ENCODE results near the gene GRIK2.
"Not testable (repeated sequence)": the region's sequence is repeated elsewhere in the genome, so short reads cannot be mapped to it uniquely, and the experiment has no call there.

Gene GRIK2

DNA sequence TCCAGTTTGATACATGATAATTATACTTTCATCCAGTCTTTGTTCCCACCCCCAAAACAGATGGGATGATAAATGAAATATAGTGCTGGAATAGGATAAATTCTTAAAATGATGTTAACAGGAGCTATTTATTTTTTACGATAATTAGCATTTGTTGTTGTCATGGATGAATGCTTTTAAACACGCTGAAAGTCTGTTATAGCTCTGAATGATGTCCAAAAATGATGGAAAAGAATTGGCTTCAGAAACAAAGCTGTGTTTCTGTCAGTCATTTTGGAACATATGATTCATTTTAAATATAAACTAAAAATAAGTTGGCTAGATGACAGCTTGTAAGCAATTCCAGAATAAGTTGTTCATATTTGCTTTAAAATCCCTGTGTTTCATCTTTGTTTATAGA, 237.4 kb downstream of the GRIK2 start:
- DNase-seq (ENCODE audit: low spot score): no peak

GRCh38 chr6:101633081-101633480, 239.6 kb downstream of the GRIK2 start:
- no peak for DNase-seq (ENCODE audit: low spot score)

DNA sequence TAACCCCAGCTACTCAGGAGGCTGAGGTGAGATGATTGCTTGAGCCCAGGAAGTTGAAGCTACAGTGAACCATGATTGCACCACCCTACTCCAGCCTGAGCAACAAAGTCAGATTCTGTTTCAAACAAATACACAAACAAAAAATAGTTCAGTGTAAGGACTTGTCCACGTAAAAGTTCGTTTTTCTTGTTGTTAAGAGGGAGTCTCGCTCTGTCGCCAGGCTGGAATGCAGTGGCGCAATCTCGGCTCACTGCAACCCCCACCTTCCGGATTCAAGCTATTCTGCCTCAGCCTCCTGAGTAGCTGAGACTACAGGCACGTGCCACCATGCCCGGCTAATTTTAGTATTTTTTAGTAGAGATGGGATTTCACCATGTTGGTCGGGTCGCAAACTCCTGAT, 245.4 kb downstream of the GRIK2 start:
- not testable (repeated sequence) for DNase-seq (ENCODE audit: low spot score)

- DNase-seq (ENCODE audit: low spot score): no peak
Observed at GRCh38 chr6:101640131-101640530, 246.6 kb downstream of the GRIK2 start.

DNA sequence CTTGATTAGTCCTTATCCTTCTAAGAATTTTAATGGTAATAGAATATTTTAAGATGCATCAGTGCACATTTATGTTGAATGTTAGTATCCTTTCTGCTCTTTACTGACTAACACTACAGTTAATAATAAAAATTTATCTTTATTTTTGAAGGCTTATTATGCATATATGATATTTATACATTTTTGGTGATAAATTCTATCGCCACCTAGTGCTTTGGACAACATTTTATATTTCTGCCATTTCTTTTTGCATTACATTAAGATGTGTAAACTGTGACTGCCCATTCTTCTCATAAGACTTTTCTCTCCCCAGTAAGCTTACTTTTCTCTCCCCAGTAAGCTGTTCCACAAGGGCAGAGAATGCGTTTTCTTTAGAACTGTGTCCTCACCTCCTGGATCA, 252.3 kb downstream of the GRIK2 start:
- no peak for DNase-seq (ENCODE audit: low spot score)

DNA sequence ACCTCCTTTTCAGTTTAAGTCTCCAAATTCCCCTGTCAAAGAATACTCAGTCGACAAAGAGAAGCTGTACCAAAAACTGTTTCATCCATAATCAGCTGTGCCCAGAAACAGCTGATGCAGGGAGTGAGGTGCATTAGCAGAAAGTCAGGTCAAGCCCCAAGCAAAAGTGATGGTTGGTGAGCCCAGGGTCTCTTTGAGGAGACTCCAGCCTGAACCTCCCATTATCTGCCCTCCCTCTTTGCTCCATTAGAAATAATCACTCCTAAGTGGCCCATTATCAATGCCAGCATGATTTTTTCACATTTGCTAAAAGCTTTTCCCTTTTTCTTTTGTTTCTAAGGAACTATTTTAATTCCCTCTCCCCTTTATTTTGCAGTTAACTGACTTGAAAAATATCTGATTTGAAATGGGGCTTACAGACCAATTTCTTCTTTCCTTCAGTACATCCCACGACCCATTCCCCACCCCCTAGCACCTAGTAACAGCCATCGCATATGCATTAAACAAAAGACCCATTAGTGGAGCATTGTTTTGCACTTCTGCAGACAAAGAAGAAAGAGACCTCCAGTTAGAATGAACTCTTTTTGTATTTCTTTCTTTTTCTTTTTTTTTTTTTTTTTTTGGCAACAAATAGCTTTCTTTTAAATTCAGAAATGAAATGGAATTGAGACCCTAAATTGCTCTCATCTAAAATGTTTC, 257.0 kb downstream of the GRIK2 start:
- DNase-seq (ENCODE audit: low spot score): no peak

- DNase-seq (ENCODE audit: low spot score): no peak
Observed at GRCh38 chr6:101652079-101652478, 258.6 kb downstream of the GRIK2 start.

- no peak for DNase-seq (ENCODE audit: low spot score)
Observed at GRCh38 chr6:101655109-101655508, 261.6 kb downstream of the GRIK2 start.

DNA sequence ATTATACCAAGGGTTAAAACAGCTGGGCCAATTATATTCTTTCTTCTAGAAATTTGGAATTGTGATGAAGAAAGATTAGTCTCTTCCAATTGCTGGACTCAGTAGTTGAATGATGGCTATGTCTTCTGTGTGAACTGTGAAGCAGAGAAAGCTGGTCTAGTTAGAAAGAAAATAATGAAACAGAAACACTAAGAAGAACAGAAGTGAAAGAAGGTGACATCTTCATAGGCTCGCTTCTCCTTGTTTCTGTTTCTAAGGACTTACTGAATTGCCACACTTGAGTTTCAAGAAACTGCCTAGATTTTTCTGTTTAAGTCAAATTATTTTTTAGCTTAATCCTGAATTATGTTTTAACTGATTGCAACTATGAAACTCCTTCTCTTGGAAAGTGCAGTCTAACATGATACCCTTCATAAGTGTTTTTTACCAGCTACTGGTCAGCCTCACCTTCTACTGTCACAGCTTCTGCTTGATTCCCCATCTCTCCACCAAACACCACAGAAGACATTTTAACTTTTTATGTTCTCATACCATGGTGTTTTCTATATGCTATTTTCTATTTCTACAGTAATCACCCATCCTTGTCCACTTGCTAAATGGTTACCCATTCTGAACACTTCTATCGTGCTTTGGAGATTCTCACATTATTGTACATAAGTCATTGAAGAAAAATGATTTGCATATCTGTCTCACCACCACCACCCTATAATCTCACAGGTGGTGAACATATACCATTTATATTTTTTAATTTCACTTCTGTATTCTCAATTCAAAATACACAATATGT, 268.8 kb downstream of the GRIK2 start:
- no peak for DNase-seq (ENCODE audit: low spot score)

DNA sequence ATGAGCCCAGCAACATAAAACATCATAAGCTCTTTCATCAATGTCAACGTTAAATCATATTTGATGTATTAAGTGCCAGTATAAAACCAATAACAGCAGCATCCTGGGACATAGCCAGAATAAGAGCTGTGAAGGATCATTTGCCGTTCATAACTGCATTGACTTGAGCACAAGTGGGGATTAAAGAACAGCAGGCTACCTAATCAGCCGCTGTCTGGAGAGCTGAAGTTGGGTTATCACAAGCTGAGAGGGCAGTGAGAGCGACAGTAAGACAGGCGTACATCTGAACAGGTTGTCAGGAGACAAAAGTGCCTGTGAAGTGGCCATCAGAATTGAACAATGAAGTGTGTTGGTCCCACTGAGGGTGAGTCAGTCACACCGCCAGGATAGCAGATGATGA, 269.6 kb downstream of the GRIK2 start:
- no peak for DNase-seq (ENCODE audit: low spot score)

DNA sequence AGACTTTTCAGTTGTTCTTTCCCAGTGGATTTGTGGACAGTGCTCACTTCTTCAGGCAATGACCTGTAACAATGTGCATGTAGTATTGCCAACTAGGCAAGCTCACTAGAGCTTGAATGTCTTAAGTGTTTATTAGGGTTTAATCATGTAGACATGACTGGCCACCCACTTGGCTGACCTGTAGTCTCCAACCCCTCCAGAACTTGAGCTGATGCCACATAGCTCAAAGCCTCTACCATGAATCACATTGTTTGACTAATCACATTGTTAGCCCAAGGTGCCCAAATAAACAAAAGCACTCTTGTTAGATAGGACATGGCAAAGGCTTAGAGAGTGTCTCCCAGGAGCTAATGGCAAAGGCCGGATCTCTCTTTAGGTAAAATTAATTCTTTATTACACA, 272.7 kb downstream of the GRIK2 start:
- no peak for DNase-seq (ENCODE audit: low spot score)

DNA sequence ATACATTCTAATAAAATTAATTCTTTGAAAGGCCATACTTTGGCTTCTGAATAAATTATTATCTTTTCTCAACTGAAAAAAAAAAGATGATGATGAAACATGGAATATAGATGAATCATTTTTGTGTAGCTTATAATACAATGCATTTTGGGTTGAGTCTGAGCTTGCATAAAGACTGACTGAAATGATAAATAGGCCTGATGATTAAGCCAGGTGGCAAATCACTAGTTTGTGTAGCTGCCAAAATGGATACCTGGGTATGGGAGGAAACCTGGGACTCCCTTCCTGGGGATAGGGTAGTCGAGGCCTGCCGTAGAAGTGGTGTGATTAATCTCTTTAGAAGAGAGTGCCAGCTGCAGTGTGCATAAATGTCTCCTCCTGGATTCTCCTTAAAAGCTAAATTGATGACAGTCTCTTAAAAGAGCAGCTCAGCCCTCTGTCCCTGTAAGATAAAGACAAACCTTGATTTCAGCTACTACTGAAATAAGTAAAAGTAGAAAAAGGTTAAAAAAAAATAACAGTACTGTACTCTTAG, 275.1 kb downstream of the GRIK2 start:
- no peak for DNase-seq (ENCODE audit: low spot score)

DNA sequence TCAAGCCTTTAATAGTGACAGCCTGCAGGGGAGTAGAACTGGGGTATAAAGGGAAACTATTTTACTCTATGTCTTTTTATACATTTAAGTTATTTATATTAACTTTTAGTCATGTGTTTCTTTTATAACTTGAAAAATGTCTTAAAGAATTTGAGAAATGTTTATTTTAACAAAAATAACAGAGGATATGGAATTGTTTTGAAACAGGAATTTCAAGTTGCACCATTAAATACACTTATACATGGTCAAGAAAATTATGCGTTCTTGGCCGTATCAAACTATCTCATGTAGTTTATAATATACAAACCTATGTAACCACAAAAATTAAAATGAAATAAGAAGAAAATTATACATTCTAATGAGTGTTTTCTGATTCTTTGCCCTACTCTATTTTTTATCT, 282.7 kb downstream of the GRIK2 start:
- DNase-seq (ENCODE audit: low spot score): no peak

GRCh38 chr6:101682937-101683336, 289.4 kb downstream of the GRIK2 start:
- no peak for DNase-seq (ENCODE audit: low spot score)

- no peak for DNase-seq (ENCODE audit: low spot score)
Observed at GRCh38 chr6:101683884-101684283, 290.4 kb downstream of the GRIK2 start.

- no peak for DNase-seq (ENCODE audit: low spot score)
Observed at GRCh38 chr6:101686653-101687052, 293.1 kb downstream of the GRIK2 start.

- no peak for DNase-seq (ENCODE audit: low spot score)
Observed at GRCh38 chr6:101689156-101689555, 295.6 kb downstream of the GRIK2 start.

GRCh38 chr6:101689695-101690094, 296.2 kb downstream of the GRIK2 start:
- DNase-seq (ENCODE audit: low spot score): no peak

- DNase-seq (ENCODE audit: low spot score): no peak
Observed at GRCh38 chr6:101700655-101701054, 307.1 kb downstream of the GRIK2 start.

GRCh38 chr6:101703311-101703710, 309.8 kb downstream of the GRIK2 start:
- no peak for DNase-seq (ENCODE audit: low spot score)

DNA sequence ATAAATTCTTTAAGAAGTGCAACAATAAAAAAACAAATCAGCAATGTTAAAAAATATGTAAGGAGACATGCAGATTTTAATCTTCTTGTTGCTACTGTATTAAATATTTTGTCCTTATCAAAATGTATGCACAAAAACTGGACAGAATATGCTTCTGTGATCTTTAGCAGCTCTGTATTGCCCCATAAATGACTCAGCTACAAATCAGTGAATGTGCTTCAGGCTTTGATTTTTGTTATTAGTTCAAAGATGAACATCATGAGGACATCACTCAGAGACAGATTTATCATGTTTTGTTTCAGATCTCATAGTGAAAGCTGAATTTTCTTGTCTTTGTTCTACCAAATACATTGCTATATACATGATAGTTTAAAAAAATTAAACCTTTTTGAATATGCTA, 312.4 kb downstream of the GRIK2 start:
- DNase-seq (ENCODE audit: low spot score): no peak

GRCh38 chr6:101706576-101706975, 313.1 kb downstream of the GRIK2 start:
- DNase-seq (ENCODE audit: low spot score): no peak

DNA sequence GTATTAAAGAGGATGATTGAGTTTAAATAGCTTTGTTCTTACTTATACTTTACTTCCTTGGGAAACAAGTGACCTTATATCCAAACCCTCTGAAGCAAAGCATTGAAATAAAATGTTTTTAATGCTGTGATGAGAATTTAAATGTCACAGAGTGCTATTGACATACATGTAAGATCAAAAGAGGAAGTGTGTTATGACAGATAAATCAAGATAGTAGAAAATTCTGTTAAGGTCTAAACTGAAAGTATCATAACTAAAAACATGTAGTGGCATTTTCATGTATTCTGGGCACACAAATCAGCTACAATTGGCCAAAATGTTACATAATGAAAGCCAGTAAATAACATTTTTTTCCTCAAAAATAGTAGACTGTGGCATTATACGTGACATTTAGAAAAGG, 318.0 kb downstream of the GRIK2 start:
- no peak for DNase-seq (ENCODE audit: low spot score)

Measured in CD4-positive, alpha-beta T cell treated with Interleukin-6 at 100 ng/mL for 8 hours (primary cell).